K562 (cell line): ENCODE measurements around the gene PDE3A. TPM values are rescaled to one million over a fixed set of nuclear protein-coding genes. Genes with fewer than 3 reads are reported as not detected.
"Not testable (repeated sequence)": the region's sequence is repeated elsewhere in the genome, so short reads cannot be mapped to it uniquely, and the experiment has no call there.

Experiments
- ATAC-seq: fragments of 200-7000 bp; cut with Tn5 transposase; 3 replicates; pipeline ENCODE4 v1.9.1; 2020; ENCODE audit warnings: moderate library complexity
- BruUV-seq: library from RNA; stranded (reverse); fragments of 400-500 nt; replicated peaks from 2 replicates; lab custom pipeline; 2021; lab: Mats Ljungman, UMichigan
- CTCF ChIA-PET: fragments of 300-600 bp; formaldehyde crosslinking; extraction: SDS; loops from one replicate; lab custom pipeline; 2021; ENCODE audit warnings: low intra/inter-chr PET ratio; lab: Yijun Ruan, JAX
- POLR2A ChIA-PET: fragments of 300-600, 350-650 bp; sonication (Branson Sonifier 250); formaldehyde crosslinking; extraction: SDS; loops from one replicate; lab custom pipeline; 2021; ENCODE audit warnings: antibody characterized with exemption, inconsistent platforms; lab: Yijun Ruan, JAX
- DNase-seq, 4 experiments: peaks; one replicate each; pipeline versions ENCODE4 v3.0.0 to v3.0.0-alpha.2; 2011 to 2018; ENCODE audit warnings: low spot score in 3 of 4, mixed read lengths in 3 of 4; ENCODE audit errors: extremely low read depth in 1 of 4
- FAIRE-seq: peaks from 2 replicates; lab custom pipeline; 2011; peaks lifted over from hg19 to GRCh38; lab: Jason Lieb, UNC
- H2AFZ ChIP-seq: 2 replicates; pipeline ENCODE4 v1.6.0; 2011; ENCODE audit warnings: low read depth, low read length, control low read depth, inconsistent platforms
- H3K27ac ChIP-seq: fragments of 200-600 bp; 3 replicates; pipeline ENCODE4 v1.8.0; 2011; ENCODE audit warnings: low read depth, mild to moderate bottlenecking, control low read depth, inconsistent platforms, low read length, moderate library complexity, mixed read lengths; ENCODE audit errors: extremely low read depth
- H3K27me3 ChIP-seq, 2 experiments: fragments of 300-600 bp in 1 of 2; 2 replicates in 1 of 2; 3 replicates in 1 of 2; pipeline versions ENCODE4 v1.6.0 to v1.8.0; 2011; ENCODE audit warnings: inconsistent platforms in 2 of 2, low read length in 2 of 2, mild to moderate bottlenecking in 1 of 2, mixed read lengths in 1 of 2, moderate library complexity in 1 of 2; ENCODE audit not compliant: control insufficient read depth in 2 of 2, insufficient read depth in 2 of 2
- H3K36me3 ChIP-seq: fragments of 300-600 bp; 3 replicates; pipeline ENCODE4 v1.8.0; 2011; ENCODE audit warnings: mild to moderate bottlenecking, low read length, inconsistent platforms; ENCODE audit not compliant: control insufficient read depth, insufficient read depth
- H3K4me1 ChIP-seq, 2 experiments: fragments of 200-600 bp in 1 of 2; replicated peaks in 1 of 2; 2 replicates in 1 of 2; 3 replicates in 1 of 2; pipeline versions ENCODE4 v1.5.1 to v1.8.0; 2011; ENCODE audit warnings: inconsistent platforms in 2 of 2, low read length in 2 of 2, mild to moderate bottlenecking in 1 of 2, mixed read lengths in 1 of 2, moderate library complexity in 1 of 2; ENCODE audit not compliant: control insufficient read depth in 2 of 2, insufficient read depth in 2 of 2
- H3K4me2 ChIP-seq: 2 replicates; pipeline ENCODE4 v1.6.1; 2011; ENCODE audit warnings: low read length, control low read depth, inconsistent platforms, mixed read lengths; ENCODE audit not compliant: insufficient read depth
- H3K4me3 ChIP-seq: fragments of 200-600 bp; sonication (generic), shearing (Covaris generic); 2 replicates; pipeline ENCODE4 v1.5.1; 2016; ENCODE audit warnings: control low read depth, inconsistent platforms
- H3K79me2 ChIP-seq: fragments of 200-600 bp; 3 replicates; pipeline ENCODE4 v1.8.0; 2011; ENCODE audit warnings: low read length, inconsistent platforms; ENCODE audit not compliant: control insufficient read depth, insufficient read depth
- H3K9ac ChIP-seq, 2 experiments: 2 replicates each; pipeline versions ENCODE4 v1.6.0 to v1.6.1; 2011; ENCODE audit warnings: low read depth in 2 of 2, low read length in 2 of 2, control low read depth in 1 of 2, inconsistent platforms in 1 of 2, mild to moderate bottlenecking in 1 of 2, mixed read lengths in 1 of 2; ENCODE audit not compliant: insufficient read depth in 1 of 2
- H3K9me1 ChIP-seq: one replicate; pipeline ENCODE4 v1.6.0; 2011; ENCODE audit warnings: inconsistent platforms, mild to moderate bottlenecking, low read length, moderate library complexity; ENCODE audit not compliant: control insufficient read depth, insufficient read depth
- H3K9me3 ChIP-seq: replicated peaks from 2 replicates; pipeline ENCODE4 v1.5.1; 2011; ENCODE audit warnings: low read depth, low read length, inconsistent platforms; ENCODE audit not compliant: control insufficient read depth, insufficient read depth
- H4K20me1 ChIP-seq: replicated peaks from 2 replicates; pipeline ENCODE4 v1.6.1; 2011; ENCODE audit warnings: low read length, inconsistent platforms, mixed read lengths; ENCODE audit not compliant: control insufficient read depth, insufficient read depth
- HDAC3 ChIP-seq: fragments of 450-650 bp; IDR thresholded peaks from 2 replicates; pipeline ENCODE4 v1.6.1; 2018; ENCODE audit warnings: borderline replicate concordance, mild to moderate bottlenecking, moderate library complexity; ENCODE audit not compliant: partially characterized antibody
- NKRF ChIP-seq: fragments of 450-650 bp; IDR thresholded peaks from 2 replicates; pipeline ENCODE4 v1.6.1; 2016; ENCODE audit warnings: borderline replicate concordance
- WGBS: fragments of 100-300 bp; shearing (Covaris generic); methylation state at CpG from one replicate; pipeline ENCODE4 v1.1.6; 2016; ENCODE audit warnings: low coverage, mixed read lengths; ENCODE audit not compliant: insufficient coverage; ENCODE audit errors: missing lambda C conversion rate; 5-methylcytosine and 5-hydroxymethylcytosine counted together
- in situ Hi-C: fragments of 300-500 bp; cut with MboI; formaldehyde crosslinking; loops from 4 replicates; pipeline ENCODE4 v1.15.0; 2018; ENCODE audit warnings: inconsistent platforms, mixed read lengths
- intact Hi-C: fragments of 100-400 bp; cut with micrococcal nuclease; formaldehyde crosslinking; loops from 2 replicates; pipeline ENCODE4 v1.14.2; 2022
- polyA plus RNA-seq, 8 experiments: library from polyadenylated mRNA; depleted of rRNA in 4 of 8; stranded (reverse) in 5 of 8; unstranded in 3 of 8; fragments of >200 nt; fragmentation: Nextera tagmentation in 2 of 8; fragmentation: Illumina TruSeq in 1 of 8; extraction: Ambion mirVana in 2 of 8; extraction: Trizol in 1 of 8; gene quantifications; 2 replicates each; pipeline versions ENCODE4 v1.2.1 to v1.2.3, GENCODE V29; 2011 to 2014; ENCODE audit warnings: inconsistent platforms in 1 of 8, missing spikeins in 1 of 8
- total RNA-seq, 7 experiments: library from RNA; depleted of rRNA in 6 of 7; stranded (reverse); fragments of >200 nt in 6 of 7; fragmentation: Illumina TruSeq in 2 of 7; extraction: Trizol in 2 of 7; gene quantifications; 2 replicates each; pipeline versions ENCODE4 v1.2.1 to v1.2.3, GENCODE V29; 2011 to 2021; ENCODE audit warnings: low replicate concordance in 1 of 7

Gene PDE3A
- total and polyA plus RNA-seq, 9 of the 15 experiments (the other 6 are each of a cell fraction or from before 2014, with no cell fraction given): 0.02 TPM; not detected in 8

- TF ChIP-seq NKRF (no peak), HDAC3 (no peak)
Measured at GRCh38 chr12:20383612-20384011, 15.3 kb downstream of the PDE3A start (continued).

- CTCF ChIA-PET, H3K4me1 ChIP-seq, H3K9me1 ChIP-seq, in situ Hi-C loops, H3K27ac ChIP-seq, H3K9me3 ChIP-seq, H3K79me2 ChIP-seq, DNase-seq, POLR2A ChIA-PET, H3K36me3 ChIP-seq, H3K27me3 ChIP-seq, H3K4me2 ChIP-seq, BruUV-seq, H3K4me3 ChIP-seq, H4K20me1 ChIP-seq, intact Hi-C loops, H3K9ac ChIP-seq, ATAC-seq, FAIRE-seq, H2AFZ ChIP-seq: not testable (repeated sequence)
- 0% methylated on average over 6 of the region's 6 CpGs for WGBS
Measured at GRCh38 chr12:20384836-20385235, 16.5 kb downstream of the PDE3A start.
